Occipital lobe (tissue), 2 donors: ENCODE results near the gene TMIGD3. TPM values are rescaled to one million over a fixed set of nuclear protein-coding genes. Genes with fewer than 3 reads are reported as not detected.

Source experiments
- DNase-seq: peaks from one replicate; lab custom pipeline; 2025; lab: John Stamatoyannopoulos, UW
- total RNA-seq: library from RNA; depleted of rRNA; stranded (reverse); fragments of >200 nt; gene quantifications from one replicate; pipeline ENCODE4 v1.2.3, GENCODE V29; 2014

Gene TMIGD3
- total RNA-seq, 1 donor from 2014 or later, result 2.0 TPM

- no peak for DNase-seq
Observed at GRCh38 chr1:111475701-111476100, 27.7 kb downstream of the TMIGD3 start.

GRCh38 chr1:111474521-111474920 lies 28.9 kb downstream of the TMIGD3 start:
- no peak for DNase-seq

DNA sequence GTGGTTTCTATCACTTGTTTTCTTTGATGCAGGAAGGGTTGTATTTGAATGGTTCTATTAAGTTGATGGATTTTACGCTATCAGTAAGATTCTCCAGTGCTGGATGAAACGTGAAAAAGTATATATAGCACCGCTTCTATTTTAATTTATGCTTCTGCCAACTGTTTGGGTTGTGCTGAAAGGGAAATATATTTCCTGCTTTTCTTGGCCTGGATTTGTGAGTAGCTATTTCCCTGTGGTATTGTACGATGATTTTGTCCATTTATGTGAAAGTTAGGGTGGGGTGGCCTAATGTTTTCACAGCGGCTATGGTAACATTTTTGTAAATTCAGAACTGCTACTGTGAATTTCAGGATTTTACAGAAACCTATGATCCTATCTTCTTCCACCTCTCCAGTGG lies 29.3 kb downstream of the TMIGD3 start:
- DNase-seq, result no peak

DNA sequence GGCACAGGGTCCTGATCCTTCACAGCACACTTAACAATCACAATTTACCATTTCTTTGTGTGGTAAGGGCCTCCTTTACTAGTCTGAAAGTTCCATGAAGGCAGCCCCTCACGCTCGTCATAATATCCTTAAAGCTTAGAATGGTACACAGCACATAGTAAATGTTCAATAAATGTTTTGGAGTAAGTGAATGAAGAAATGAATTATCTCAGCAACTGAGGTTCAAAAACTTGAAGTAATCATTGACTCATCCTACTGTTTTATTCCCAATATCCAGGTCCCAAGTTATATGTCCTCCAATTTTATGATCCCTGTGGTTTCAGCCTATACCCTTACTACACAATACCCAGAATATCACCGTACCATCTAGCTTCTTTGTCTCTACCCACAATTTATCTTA lies 31.9 kb downstream of the TMIGD3 start:
- no peak for DNase-seq

- DNase-seq, result no peak
Observed at GRCh38 chr1:111471012-111471411, 32.4 kb downstream of the TMIGD3 start.

GRCh38 chr1:111470596-111470995 lies 32.8 kb downstream of the TMIGD3 start:
- DNase-seq, result no peak

- no peak for DNase-seq
Observed at GRCh38 chr1:111469539-111469938, 33.9 kb downstream of the TMIGD3 start.

DNA sequence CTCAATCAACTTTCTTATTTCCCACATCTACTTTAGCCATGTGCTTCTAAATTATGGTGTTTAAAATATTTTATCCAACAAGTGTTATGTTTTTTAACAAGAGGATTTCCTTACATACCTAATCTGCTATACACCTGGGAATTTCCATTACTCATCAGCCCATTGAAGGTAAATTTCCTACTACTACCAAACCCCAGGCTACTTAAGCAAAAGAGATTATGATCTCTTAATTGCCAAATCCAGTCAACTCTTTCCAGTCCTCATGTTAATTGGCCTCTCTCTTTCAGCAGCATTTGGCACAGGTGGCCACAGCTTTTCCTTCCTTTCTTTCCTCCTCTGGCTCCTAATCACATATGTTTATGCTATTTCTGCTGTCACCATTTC lies 34.7 kb downstream of the TMIGD3 start:
- no peak for DNase-seq

GRCh38 chr1:111467865-111468716 lies 35.3 kb downstream of the TMIGD3 start:
- no peak for DNase-seq

- no peak for DNase-seq
Observed at GRCh38 chr1:111466480-111466879, 37.0 kb downstream of the TMIGD3 start.

DNA sequence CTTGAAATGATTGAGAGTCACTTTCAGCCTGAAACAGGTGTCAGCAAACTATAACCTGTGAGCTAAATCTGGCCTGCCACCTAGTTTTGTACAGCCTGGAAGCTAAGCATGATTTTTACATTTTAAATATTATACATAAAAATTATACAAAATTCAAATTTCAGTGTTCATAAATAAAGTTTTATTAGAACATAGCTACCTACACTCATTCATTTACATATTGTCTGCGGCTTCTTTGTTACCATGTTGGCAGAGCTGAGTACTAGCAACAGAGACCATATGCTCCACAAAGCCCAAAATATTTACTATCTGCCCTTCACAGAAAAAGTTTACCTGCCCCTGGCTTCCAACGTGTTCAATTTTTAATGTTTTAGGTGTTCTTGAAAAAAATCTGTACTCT lies 37.7 kb downstream of the TMIGD3 start:
- no peak for DNase-seq

DNA sequence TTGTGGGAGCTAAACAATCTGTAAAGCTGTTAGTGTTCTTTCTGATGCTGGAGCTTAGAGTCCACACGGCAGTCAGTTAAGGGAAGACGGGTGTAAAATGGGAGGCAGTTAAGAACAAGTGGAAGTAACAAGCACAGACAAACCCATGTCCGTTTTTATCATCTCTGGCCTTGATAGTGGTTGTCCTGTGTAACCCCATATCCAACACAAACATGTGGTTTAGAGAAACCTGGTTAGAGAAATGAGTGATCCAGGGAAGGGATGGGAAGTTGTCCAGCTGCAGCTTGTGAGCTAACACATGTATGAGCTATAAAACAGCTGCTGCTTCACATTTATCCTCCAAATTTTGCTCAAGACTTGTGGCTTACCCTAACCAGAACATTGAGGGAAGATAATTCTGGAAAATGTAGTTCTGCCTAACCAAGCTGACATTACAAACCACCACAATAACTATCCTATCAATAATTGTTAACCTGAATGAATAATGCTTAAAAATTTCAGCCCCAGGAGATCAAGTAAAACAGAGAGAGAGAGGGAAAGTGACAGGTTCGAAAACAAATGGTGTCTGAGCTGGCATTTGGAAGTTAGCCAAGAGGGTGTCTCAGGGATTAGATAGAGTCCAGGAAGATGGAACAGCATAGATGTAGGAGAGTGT lies 40.3 kb downstream of the TMIGD3 start:
- DNase-seq, result no peak

GRCh38 chr1:111462370-111463028 lies 40.9 kb downstream of the TMIGD3 start:
- DNase-seq, result no peak

DNA sequence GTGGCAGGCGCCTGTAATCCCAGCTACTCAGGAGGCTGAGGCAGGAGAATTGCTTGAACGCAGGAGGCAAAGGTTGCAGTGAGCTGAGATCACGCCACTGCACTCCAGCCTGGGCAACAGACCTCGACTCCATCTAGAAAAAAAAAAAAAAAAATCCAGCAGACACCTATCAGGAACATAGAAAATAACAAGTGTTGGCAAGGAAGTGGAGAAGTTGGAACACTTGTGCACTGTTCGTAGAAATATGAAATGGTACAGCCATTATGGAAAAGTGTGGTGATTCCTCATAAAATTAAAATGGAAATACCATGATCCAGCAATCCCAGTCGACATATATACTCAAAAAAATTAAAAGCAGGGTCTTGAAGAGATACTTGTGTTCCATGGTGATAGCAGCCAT lies 41.7 kb downstream of the TMIGD3 start:
- DNase-seq, result no peak

DNA sequence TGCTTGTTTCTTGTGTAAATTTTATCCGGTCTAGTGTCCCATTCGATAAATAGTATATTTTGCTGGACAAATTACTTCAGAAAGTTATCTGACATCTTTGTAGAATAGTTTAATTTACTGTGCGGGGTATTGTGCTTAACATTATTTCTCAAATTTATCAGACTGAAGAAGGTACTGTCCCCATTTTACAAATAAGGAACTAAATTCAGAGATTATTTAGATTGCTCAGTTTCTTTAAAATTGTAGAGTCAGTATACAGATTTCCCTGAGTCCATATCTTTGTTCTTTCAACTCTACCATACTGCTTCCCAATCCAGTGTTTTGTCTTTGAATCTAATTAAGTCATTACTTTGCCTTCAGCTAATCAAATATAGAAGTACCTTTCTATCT lies 47.8 kb downstream of the TMIGD3 start:
- no peak for DNase-seq

DNA sequence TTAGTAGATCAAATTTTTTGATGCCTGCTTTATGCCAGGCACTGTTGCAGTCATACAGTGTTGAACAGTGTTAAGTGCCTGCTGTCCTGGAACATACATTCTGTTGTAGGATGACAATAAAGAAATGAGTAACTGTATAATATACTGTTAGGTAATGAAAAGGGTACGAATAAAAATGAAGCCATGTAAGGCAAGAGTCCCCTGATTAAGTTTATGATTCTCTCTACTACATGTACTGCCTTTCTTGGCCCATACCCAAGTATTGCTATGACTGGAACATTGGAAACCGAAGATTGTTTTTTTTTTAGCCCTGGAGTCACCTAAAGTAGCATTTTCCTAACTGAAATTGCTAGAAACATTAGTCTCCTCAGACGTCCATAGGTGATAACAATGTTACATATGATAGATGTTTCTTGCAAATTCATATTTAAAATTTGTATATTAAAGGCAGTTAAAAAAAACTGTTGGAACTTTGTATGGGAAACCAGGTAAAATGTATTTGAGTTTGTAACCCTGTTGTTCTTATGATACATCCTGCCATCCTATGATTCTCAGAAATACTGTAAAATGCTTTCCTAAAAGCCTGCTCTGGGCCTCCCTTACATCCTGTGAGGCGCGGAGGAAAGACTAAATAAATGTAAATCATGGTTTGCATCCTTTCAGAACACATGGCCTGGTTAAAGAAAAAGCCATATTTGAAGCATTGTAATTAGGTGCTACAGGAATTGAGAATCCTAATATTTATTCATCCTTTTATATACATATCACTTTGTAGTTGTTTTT lies 48.4 kb downstream of the TMIGD3 start:
- DNase-seq, result no peak

- DNase-seq, result no peak
Observed at GRCh38 chr1:111453706-111454105, 49.7 kb downstream of the TMIGD3 start.

- DNase-seq, result no peak
Observed at GRCh38 chr1:111452581-111452980, 50.9 kb downstream of the TMIGD3 start.

- no peak for DNase-seq
Observed at GRCh38 chr1:111450185-111450584, 53.2 kb downstream of the TMIGD3 start.

DNA sequence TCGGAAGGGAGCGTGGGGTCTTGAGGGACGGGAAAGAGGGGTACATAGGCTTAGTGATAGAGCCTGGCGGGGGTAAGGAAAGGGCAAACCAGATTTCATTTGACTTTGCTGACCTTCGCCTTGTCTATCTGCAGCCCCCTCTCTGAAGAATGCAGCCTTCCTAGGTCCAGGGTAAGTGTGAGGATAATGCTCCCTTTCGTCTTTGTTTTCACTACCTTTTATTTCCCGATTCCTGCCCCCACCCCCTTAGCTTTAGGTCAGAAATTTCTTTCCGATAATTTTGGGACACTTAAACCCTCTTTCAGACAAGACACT lies 53.8 kb downstream of the TMIGD3 start:
- no peak for DNase-seq

DNA sequence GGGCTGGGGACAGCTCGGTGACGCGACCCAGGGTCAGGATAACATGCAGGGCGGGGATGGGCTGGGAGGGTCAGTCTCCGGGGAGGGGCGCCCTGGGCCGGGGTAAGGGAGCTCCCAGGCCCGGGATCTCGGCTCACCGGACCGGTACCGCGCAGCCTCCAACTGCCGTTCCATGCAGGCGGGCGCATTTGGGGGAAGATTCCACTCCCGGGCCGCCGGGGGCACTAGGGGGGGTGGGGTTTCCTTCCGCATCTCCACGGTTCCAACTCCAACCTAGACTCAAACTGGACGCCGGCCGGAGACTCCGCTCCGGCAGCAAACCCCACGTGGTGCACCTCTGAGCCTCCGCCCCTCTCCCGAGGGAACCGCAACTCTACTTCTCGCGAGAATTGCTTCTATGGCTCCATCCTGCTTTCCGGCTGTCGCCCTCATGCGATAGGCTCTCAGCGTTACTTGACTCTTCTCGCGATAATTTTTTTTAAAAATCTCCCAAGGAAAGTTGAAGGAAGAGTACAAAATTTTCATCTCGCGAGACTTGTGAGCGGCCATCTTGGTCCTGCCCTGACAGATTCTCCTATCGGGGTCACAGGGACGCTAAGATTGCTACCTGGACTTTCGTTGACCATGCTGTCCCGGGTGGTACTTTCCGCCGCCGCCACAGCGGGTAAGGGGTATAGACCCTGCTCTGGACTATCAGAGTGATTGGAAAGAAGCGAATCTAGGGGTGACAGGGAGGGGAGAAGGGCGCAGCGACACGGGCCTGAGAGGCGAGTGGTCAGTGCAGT lies 54.3 kb downstream of the TMIGD3 start, which contains the start of the genes ATP5PB and WDR77:
Gene ATP5PB (plus strand): TSS at position 547 of the 785 bp plus-strand sequence. CDS start 78 bp downstream, at position 625.
Gene WDR77 (minus strand): TSS at position 339 of the 785 bp plus-strand sequence. CDS start 87 bp downstream, at position 252.
- DNase-seq, result peak; percentile 93
